Tibial nerve (tissue), 4 donors: ENCODE measurements around the gene HSF5. TPM values are rescaled to one million over a fixed set of nuclear protein-coding genes. Genes with fewer than 3 reads are reported as not detected.

Experiments used
- DNase-seq, 2 donors: peaks; one replicate each; pipeline ENCODE4 v3.0.0-alpha.2; 2019; ENCODE audit warnings: low spot score in 2 of 2
- H3K27ac ChIP-seq, 4 donors: fragments of 200-600 bp; sonication (generic) in 3 of 4; one replicate each; pipeline ENCODE4 v1.5.1; 2017 to 2019; ENCODE audit warnings: mild to moderate bottlenecking in 1 of 4
- H3K27me3 ChIP-seq, 2 donors: fragments of 200-600 bp; sonication (generic) in 1 of 2; one replicate each; pipeline versions ENCODE4 v1.5.1 to v1.6.0; 2017 to 2019
- H3K36me3 ChIP-seq, 3 donors: fragments of 200-600 bp; sonication (generic); one replicate each; pipeline ENCODE4 v1.5.1; 2018 to 2019
- H3K4me1 ChIP-seq, 4 donors: fragments of 200-600 bp; sonication (generic) in 3 of 4; one replicate each; pipeline ENCODE4 v1.5.1; 2017 to 2019
- H3K4me3 ChIP-seq, 4 donors: fragments of 200-600 bp; sonication (generic) in 3 of 4; one replicate each; pipeline ENCODE4 v1.5.1; 2017 to 2019; ENCODE audit warnings: mild to moderate bottlenecking in 1 of 4, moderate library complexity in 1 of 4
- H3K9me3 ChIP-seq, 4 donors: fragments of 200-600 bp; sonication (generic) in 3 of 4; one replicate each; pipeline ENCODE4 v1.5.1; 2017 to 2019
- EP300 ChIP-seq, 2 donors: sonication (generic); formaldehyde crosslinking; IDR thresholded peaks; one replicate each; pipeline ENCODE4 v1.6.1; 2017; ENCODE audit warnings: antibody characterized with exemption in 2 of 2, mild to moderate bottlenecking in 1 of 2
- POLR2A ChIP-seq, 2 donors: fragments of 450-650 bp; IDR thresholded peaks; one replicate each; pipeline ENCODE4 v1.6.1; 2017; ENCODE audit warnings: antibody characterized with exemption in 2 of 2, mild to moderate bottlenecking in 2 of 2, moderate library complexity in 2 of 2
- WGBS, 2 donors: methylation state at CpG; one replicate each; pipeline ENCODE4 v1.1.5; 2018; 5-methylcytosine and 5-hydroxymethylcytosine counted together
- total RNA-seq, 4 donors: library from RNA; depleted of rRNA; stranded (reverse); fragments of >200 nt; gene quantifications; one replicate each; pipeline ENCODE4 v1.1.0, GENCODE V29; 2016
- TF ChIP-seq, protein P1 (sequence below), 5 experiments: fragments of 200-600 bp in 3 of 5; fragments of 450-650 bp in 2 of 5; sonication (generic) in 3 of 5; IDR thresholded peaks; one replicate each; pipeline ENCODE4 v1.5.1; 2016 to 2019; ENCODE audit warnings: antibody characterized with exemption in 5 of 5, mild to moderate bottlenecking in 3 of 5, moderate library complexity in 2 of 5

Gene HSF5
- total RNA-seq, 4 donors from 2014 or later: 0.30 TPM; not detected in 3

DNA sequence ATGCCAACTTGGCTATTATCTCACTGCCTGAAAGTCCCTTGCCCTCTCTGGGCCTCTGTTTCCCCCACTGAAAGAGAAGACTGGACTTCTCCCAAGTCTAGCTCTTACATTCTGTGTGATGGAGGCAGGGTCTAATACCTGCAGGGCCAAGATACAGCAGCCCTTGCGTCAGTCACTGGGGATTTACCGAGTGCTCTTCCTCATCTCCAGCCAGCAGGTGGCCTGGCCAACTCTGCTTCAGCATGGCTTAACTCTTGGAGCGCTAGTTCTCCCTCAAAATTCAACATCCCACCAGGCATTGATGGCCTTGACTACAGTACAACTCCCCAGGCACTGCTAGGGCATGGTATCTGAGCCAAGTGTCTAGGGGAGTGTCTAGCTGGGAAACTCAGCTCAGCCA lies 46.1 kb upstream of the HSF5 start:
- TF ChIP-seq POLR2A (IDR thresholded peaks at IDR 0.05): no peak
- no peak for TF ChIP-seq EP300 (IDR thresholded peaks at IDR 0.05)
- TF ChIP-seq, protein P1, sequence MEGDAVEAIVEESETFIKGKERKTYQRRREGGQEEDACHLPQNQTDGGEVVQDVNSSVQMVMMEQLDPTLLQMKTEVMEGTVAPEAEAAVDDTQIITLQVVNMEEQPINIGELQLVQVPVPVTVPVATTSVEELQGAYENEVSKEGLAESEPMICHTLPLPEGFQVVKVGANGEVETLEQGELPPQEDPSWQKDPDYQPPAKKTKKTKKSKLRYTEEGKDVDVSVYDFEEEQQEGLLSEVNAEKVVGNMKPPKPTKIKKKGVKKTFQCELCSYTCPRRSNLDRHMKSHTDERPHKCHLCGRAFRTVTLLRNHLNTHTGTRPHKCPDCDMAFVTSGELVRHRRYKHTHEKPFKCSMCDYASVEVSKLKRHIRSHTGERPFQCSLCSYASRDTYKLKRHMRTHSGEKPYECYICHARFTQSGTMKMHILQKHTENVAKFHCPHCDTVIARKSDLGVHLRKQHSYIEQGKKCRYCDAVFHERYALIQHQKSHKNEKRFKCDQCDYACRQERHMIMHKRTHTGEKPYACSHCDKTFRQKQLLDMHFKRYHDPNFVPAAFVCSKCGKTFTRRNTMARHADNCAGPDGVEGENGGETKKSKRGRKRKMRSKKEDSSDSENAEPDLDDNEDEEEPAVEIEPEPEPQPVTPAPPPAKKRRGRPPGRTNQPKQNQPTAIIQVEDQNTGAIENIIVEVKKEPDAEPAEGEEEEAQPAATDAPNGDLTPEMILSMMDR (IDR thresholded peaks at IDR 0.05): no peak
- no peak for DNase-seq
- H3K27me3 ChIP-seq: peaks cover 0 to 8% of the 10 kb centered on the region in 2 donors
- H3K27ac ChIP-seq: no peak overlapping the region
- H3K36me3 ChIP-seq: no peaks in the 10 kb centered on the region
- H3K4me1 ChIP-seq: peaks cover 0 to 35% (median 13%) of the 10 kb centered on the region in 4 donors
- H3K4me3 ChIP-seq: no peak overlapping the region
- WGBS, 2 donors: 67 to 75% methylated on average over 3 of the region's 3 CpGs
- no peaks in the 10 kb centered on the region for H3K9me3 ChIP-seq

DNA sequence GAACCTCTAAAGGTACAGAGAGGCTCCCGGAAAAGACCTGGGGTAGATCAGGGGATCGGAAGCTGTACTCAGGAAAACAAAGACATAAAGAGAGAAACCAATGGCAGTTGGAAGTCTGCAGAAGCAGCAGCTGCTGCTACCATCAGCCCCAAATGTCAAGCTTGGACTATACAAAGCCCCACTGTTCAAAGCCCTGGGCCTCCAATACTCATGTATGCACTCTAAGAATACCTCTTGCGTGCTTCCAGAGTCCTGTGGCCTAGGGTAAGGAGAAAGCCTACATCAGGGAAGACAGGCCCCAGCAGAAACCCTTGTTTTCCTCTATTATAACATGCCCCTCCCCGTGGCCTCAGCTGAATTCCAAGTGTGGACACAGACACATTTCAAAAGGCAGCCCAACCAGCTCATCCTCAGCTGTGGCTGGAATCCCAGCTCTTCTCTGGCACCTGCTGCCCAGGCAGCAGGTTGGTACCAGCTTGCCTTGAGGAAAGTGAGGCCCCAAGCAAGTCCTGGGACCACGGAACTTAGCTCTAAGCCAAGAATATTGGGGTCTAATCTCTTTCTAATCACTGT lies 45.5 kb upstream of the HSF5 start:
- H3K27ac ChIP-seq: no peak overlapping the region
- DNase-seq: no peak
- no peaks in the 10 kb centered on the region for H3K9me3 ChIP-seq
- TF ChIP-seq, protein P1 (IDR thresholded peaks at IDR 0.05): no peak
- TF ChIP-seq EP300 (IDR thresholded peaks at IDR 0.05) (no peak), POLR2A (IDR thresholded peaks at IDR 0.05) (no peak)
- WGBS, 2 donors: 74 to 75% methylated on average over 5 of the region's 5 CpGs
- no peaks in the 10 kb centered on the region for H3K36me3 ChIP-seq
- H3K27me3 ChIP-seq: peaks cover 0 to 8% of the 10 kb centered on the region in 2 donors
- no peak overlapping the region for H3K4me3 ChIP-seq
- peaks cover 0 to 39% (median 13%) of the 10 kb centered on the region in 4 donors for H3K4me1 ChIP-seq

DNA sequence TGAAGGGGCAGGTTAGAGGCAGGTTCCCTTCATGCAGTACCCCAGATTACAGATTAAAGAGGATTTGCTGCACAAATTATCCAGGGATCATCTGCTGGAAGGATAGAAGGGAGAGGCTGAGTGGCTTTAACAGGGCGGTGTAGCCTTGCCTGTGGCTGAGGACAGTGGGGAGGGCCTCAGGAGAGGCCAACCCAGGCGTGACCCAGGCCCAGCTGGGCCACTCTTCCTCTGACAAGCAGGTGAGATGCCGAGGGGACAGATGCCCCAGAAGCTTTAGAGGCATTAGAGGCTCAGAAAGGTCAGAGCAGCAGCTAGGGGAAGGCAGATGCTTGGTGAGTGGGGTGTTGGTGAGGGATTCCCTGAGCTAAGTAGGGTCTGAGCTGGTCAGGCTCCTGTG lies 44.3 kb upstream of the HSF5 start:
- Histone ChIP-seq H3K4me1 (peaks cover 0 to 49% (median 17%) of the 10 kb centered on the region in 4 donors), H3K27ac (peak overlapping the region in 1 of 4 donors; percentile 81)
- 69 to 75% methylated on average over 3 of the region's 3 CpGs for WGBS, 2 donors

DNA sequence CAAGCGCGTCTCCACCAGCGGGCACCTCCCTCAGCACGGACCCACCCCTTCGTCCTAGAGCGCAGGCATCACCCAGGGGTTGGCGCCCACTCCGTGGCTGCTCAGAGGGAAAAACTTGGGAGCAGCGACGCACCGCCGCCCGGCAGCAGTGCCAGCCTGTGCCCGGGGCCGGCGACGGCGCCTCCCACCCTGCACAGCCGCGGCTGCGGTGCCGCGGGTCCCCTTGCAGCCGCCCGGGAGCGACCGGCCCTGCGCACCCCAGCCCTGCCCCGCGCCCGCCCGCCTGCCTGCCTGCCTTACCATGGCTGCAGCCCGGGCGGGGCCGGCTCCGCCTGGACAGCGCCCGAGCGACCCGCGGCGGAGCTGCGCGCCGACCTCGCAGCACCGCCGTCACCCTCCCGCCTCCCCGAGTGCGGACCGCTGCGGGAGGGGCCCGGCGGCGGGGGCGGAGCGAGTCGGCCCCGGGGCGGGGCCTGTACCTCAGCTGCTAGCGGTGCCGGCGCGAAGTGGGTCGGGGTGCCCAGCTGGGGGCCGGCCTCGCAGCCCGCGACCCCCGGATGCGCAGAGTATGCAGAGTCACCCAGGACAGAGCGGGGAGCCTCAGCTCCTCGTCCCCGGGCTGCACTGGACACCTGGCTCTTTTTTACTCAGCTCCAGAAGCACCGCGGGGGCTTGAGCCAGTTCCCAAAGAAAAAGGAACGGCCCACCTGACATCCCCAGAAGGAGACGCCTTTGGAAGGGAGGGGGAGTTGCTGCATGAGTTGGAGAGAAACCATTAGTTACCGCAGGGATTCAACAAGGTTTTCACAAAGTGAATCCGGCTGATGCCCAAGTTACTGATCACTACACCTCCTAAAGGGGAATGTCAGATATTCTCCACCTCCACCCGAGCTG lies 43.7 kb upstream of the HSF5 start:
- Histone ChIP-seq H3K4me1 (peaks cover 0 to 56% (median 17%) of the 10 kb centered on the region in 4 donors), H3K4me3 (peak overlapping the region; percentile 38 to 67 (median 52)), H3K9me3 (no peaks in the 10 kb centered on the region), H3K27ac (peak overlapping the region in 3 of 4 donors; percentile 55 to 81 (median 74)), H3K27me3 (peaks cover 0 to 4% of the 10 kb centered on the region in 2 donors), H3K36me3 (no peaks in the 10 kb centered on the region)
- WGBS, 2 donors: 5 to 6% methylated on average over 15 to 50 of the region's 82 CpGs
- TF ChIP-seq POLR2A (IDR thresholded peaks at IDR 0.05) (peak in 1 of 2 donors; percentile 42), EP300 (IDR thresholded peaks at IDR 0.05) (no peak)
- TF ChIP-seq, protein P1 (IDR thresholded peaks at IDR 0.05): no peak
- DNase-seq: no peak

More for the DNA sequence above, 44.3 kb upstream of the HSF5 start:
- Histone ChIP-seq H3K27me3 (peaks cover 0 to 4% of the 10 kb centered on the region in 2 donors), H3K4me3 (peak overlapping the region in 2 of 4 donors; percentile 51 to 67), H3K36me3 (no peaks in the 10 kb centered on the region), H3K9me3 (no peaks in the 10 kb centered on the region)
- DNase-seq: no peak
- TF ChIP-seq EP300 (IDR thresholded peaks at IDR 0.05) (no peak), POLR2A (IDR thresholded peaks at IDR 0.05) (no peak)
- TF ChIP-seq, protein P1 (IDR thresholded peaks at IDR 0.05): no peak

DNA sequence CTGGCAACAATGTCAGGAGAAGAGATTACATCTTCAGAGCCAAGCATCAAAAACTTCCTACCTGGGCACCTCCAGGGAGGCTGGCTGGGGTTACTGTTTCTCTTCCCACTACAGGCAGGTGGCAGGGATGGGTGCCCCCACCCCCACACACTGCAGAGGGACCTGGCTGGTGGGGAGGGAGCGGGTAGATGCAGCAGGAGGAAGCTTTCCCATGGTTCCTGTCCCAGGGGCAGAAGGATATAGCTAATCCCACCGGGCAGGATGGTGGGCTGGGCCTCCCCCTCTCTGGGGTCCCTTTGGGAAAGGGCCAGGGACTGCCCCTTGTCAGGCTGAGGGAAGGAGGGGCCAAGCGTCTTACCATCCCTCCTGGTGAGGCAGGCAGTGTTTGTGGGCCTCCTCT lies 42.9 kb upstream of the HSF5 start:
- H3K27me3 ChIP-seq: no peaks in the 10 kb centered on the region
- peaks cover 0 to 61% (median 19%) of the 10 kb centered on the region in 4 donors for H3K4me1 ChIP-seq
- TF ChIP-seq EP300 (IDR thresholded peaks at IDR 0.05) (no peak), POLR2A (IDR thresholded peaks at IDR 0.05) (no peak)
- TF ChIP-seq, protein P1 (IDR thresholded peaks at IDR 0.05): no peak
- no peak for DNase-seq
- WGBS, 2 donors: 26 to 44% methylated on average over 2 to 3 of the region's 3 CpGs
- H3K4me3 ChIP-seq: peak overlapping the region; percentile 25 to 67 (median 44)
- peak overlapping the region in 3 of 4 donors; percentile 42 to 81 (median 74) for H3K27ac ChIP-seq
- H3K36me3 ChIP-seq: no peaks in the 10 kb centered on the region
- H3K9me3 ChIP-seq: no peaks in the 10 kb centered on the region
